T follicular helper cell (primary cell): ENCODE results near the gene SIRPG.
"Not testable (repeated sequence)": the region's sequence is repeated elsewhere in the genome, so short reads cannot be mapped to it uniquely, and the experiment has no call there.

Experiments used
- DNase-seq: peaks from one replicate; pipeline ENCODE4 v3.0.0-alpha.2; 2020; ENCODE audit warnings: low read depth
- total RNA-seq, 2 experiments: gene quantifications; one replicate each; lab custom pipeline; 2026; lab: John Stamatoyannopoulos, UW

The SIRPG gene
- 3.3 to 4.9 reads per million in 2 experiments for total RNA-seq

DNA sequence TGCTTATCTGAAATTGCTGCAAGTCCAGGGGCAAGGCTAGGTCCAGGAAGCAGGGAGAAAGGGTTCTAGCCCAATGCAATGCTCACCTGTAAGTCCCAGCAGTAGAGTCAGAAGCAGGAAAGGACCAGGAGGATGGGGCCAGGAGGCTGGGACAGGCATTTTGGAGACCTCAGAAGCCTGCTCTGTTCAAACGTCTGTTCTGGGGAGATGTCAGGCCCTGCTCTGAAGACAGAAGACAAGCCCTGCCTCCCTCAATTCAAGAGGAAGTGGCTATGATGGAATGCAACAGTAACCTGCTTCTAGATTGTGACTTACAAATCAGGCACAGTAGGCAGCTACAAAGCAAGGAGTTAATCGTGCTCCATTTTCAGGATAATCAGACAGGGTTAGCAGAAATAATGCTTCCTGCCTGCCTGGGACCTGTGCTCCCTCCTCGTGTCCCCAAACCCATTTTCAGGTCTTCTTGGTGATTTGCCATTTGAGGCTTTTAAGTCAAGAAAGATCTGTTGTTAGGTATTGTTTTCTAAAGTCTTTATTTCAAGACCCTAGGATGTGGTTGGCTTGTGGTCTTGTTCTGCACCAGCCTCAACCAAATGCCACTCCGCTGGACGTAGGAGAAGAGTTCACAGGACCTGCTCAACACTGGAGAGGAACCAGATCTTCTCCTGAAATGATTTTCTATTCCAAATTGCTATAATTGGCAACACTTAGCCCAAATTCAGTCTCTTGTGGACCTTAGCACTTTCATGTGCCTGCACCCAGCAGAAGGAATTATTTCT lies at the start of gene SIRPG:
TSS of gene SIRPG (minus strand) at position 224 of the 779 bp plus-strand sequence. CDS start at position 159, 65 bp downstream.
- no peak for DNase-seq

DNA sequence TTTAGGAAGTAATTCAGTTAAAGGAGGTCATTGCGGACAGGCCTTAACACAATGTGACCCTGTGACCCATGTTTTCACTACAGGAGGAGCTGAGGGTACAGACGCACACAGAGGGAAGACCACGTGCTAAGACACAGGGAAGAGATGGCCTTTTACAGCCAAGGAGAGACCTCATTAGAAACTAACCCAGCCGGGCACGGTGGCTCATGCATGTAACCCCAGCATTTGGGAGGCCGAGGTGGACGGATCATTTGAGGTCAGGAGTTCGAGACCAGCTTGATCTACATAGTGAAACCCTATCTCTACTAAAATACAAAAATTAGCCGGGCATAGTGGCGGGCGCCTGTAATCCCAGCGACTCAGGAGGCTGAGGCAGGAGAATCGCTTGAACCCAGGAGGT lies 49.3 kb upstream of the SIRPG start:
- not testable (repeated sequence) for DNase-seq

DNA sequence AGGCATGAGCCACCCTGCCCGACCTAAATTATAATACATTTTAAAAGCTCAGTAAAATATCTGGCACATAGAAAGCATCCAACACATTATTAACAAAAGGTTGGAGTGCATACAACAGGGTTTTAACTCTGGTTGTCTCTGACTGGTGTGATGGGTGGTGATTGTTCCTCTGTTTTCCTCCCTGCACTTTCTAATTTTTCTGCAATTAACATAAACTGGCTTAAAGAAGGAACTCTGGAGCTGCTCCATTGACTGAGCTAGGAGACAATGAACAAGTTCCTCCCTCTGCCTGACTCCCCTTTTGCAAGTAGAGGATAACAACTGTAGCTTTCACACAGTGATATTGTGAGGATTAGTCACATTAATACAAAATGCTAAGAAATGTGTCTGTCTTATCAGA lies 48.5 kb upstream of the SIRPG start:
- no peak for DNase-seq

DNA sequence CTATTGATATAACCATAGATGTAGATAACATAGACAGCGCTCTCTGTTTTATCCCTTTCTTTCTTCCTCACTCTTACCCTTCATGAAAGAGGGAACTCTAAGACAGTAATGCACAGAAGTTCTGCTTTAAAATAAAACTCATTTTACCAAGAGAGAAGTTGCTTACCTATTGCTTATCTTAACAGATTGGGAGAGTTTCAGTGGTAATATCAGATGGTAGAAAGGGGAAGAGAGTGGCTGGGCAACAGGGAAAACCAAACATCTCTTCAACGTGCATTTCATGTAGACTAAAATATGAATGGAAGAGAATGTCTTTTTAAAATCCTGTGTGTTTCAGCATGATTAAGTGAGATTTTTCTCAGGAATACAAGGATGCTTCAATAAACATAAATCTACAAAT lies 45.3 kb upstream of the SIRPG start:
- DNase-seq, result no peak

DNA sequence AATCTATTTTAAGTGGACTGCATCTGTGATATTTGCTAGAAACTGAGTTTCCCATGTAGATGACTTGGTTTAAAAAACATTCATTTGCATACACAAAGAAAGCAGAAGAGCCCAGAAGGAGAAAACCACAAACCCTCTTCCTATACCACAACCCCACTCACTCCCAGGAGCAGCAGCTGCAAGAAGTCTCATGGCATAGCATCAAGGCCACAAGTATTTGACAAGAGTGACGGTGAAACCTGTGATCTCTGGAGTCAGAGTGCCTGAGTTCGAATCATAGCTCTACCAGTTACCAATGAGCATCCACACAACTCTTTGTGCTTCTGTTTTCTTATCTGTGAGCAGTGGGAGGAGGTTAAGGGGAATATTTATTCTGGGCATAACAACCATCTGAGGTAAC lies 44.7 kb upstream of the SIRPG start:
- DNase-seq, result no peak

DNA sequence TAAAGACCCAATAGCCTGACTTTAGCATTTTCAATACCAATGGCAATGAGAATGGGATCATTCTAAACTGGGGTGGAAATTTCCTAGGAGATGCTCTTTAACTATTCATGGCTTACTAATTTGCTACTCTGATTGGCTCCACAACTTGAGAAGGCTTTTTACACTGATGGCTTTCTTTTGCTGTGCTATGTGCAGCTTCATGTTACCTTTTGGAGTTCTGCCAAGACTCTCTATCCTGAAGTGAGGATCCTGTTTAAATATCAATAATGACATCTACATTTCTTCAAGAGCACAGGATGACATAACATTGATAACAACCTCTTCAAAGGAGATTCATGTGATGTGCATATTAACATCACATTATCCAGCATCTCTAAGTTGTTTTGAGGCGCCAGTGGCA lies 43.4 kb upstream of the SIRPG start:
- DNase-seq, result no peak

DNA sequence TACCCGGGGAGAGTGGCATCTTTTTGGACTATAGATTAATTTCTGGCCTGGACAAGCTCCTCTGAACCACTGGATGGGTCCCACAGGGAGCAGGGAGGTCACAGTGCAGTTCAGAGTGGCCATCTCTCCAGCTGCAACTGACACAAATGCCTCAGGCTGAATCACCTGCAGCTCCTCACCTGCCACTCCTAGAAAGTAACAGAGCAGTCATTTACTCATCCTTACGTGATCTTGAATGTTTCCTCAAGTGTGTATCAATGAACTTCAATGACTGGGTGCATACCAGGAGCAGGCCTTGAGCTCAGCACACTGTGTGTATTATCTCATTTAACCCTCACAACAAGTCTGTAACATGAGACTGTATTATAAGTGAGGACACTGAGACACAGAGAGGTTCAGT lies 40.0 kb upstream of the SIRPG start:
- no peak for DNase-seq

DNA sequence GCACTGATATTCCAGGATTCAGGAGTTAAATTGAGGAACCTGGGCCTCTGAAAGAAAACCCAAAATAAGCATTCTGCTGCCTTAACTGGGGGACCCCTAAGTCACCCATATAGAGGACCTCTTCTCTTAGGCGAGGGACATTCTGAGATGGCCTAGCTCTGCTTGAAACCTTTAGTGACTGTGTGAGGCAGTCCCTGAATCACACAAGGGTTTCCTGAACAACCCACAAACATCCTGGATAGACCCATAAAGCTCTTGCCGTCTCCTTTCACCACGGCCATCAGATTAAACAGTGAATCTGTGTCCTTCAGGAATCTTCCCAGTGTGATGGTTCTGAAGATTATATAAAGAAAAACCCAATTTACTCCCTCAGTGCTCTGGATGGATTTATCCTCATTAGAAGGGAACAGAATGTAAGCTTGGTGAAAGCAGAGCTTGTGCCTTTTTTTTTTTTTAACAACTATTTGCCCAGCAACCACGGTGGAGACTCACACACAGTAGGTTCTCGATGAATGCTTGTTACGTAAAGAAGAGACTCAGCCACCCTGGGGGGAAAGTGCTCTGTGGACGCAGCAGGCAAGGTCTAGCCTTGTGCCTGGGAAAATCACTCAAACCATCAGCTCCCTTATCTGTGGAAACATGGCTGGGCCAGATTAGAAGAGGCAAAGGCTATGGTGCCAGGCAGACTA lies 39.1 kb upstream of the SIRPG start:
- no peak for DNase-seq

DNA sequence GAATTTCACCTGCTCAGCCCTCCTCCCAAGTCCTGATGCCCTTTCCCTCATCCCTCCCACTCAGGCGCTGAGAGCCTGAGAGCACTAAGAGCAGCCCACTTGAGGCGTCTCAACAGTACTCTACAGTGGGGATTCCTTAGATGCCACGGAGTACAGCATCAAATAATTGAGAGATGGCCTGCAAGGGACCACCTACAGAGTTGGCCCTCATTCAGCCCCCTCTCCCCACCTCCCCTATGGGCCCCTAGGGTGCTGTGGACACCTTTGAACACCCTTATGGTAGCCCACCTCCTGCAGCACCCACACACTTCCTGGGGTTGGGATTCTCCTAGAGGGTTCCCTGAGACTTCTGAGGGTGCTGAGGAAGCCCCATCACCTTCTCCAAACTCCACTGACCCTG lies 37.1 kb upstream of the SIRPG start:
- no peak for DNase-seq

DNA sequence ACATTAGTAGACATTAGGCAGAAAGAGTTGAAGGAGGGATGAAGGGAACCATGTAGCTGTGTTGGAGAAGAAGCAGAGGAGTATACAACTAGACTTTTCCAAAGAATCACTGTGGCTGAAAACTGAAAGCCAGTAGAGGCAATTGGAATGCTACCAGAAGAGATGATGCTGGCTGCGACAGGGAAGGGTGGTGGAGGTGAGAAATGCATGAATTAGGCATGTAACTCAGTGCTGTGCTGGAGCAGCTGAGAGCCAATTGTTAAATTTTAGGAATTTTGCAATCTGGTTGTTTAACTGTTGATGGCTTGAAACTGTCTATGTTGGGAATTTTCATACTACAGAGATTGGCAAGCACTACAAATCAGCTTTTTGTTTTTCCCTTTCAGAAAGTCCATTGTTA lies 35.8 kb upstream of the SIRPG start:
- no peak for DNase-seq

DNA sequence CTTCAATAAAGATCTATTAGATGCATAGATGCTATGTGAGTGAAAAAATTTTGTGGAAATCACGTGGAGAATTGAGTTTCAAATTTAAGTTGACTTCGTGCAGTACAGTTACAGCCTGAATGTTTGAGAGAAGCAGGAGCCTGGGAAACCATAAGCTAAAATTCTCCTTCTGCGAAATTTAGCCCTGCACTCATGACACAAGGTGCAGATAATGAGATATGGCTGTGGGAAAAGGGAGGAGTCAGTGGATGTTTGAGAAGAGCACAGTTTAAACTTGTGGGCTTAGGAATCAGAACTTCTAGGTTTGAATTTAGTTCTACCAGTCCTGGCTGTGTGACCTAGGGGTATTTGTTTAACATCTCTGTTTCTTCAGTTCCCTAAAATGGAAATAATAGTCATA lies 32.1 kb upstream of the SIRPG start:
- DNase-seq, result no peak

DNA sequence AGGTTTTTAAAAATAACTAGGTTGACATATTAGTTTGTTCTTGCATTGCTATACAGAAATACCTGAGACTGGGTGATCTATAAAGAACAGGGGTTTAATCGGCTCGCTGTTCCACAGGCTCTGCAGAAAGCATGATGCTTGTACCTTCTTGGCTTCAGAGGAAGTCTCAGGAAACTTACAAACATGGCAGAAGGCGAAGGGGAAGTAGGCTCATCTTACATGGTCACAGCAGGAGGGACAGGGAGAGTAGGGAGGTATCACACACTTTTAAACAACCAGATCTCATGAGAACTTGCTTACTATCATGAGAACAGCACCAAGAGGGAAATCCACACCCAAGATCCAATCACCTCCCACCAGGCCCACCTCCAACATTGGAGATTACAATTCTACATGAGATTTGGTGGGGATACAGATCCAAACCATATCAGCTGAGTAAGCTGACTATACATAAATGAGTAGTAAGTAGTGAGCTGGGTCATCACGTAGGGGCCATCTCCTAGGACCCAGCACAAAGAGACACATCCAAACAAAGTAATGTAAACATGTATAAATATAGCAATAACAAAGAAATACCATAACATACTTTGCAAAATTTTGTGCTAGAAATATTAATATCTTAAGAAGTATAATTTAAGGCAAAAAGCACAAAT lies 31.4 kb upstream of the SIRPG start:
- no peak for DNase-seq

DNA sequence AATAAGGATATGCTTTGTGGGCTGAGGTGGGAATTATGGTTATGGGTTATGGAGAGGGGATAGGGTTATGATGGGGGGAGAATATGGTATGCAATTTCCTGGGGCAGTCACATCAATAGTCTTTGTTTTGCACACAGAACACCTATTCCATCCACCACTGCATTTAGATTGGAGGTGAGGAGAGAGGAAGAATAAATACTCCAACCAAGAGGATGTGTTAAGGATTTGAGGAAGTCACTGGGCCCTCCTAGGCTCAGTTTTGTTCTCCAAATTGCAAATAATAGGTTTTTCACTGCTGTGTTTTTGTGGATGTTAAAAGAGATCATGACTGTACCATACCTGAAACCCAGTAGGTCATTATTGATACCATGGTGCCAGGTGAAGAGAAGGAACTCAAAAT lies 29.5 kb upstream of the SIRPG start:
- no peak for DNase-seq

DNA sequence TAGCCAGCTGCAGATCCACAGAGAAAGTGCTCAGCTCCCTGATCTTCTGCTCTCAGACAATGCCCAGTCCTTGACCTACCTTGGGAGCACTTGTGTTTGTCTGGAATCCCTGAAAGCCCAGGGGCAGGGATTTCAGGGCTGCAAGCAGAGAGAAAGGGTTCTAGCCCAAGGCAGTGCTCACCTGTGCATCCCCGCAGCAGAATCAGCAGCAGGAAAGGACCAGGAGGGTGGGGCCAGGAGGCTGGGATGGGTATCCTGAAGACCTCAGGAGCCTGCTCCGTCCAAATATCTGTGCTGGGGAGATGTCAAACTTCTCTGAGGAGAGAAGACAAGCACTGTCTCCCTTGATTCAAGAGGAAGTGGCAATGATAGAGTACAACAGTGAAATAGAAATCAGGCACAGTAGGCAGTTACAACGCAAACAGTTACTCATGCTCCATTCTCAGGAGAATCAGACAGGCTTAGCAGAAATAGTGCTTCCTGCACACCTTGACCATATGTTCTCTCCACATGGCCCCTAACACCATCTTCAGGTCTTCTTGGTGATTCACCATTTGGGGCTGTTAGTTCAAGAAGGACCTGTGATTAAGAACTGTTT lies 28.7 kb upstream of the SIRPG start:
- no peak for DNase-seq

DNA sequence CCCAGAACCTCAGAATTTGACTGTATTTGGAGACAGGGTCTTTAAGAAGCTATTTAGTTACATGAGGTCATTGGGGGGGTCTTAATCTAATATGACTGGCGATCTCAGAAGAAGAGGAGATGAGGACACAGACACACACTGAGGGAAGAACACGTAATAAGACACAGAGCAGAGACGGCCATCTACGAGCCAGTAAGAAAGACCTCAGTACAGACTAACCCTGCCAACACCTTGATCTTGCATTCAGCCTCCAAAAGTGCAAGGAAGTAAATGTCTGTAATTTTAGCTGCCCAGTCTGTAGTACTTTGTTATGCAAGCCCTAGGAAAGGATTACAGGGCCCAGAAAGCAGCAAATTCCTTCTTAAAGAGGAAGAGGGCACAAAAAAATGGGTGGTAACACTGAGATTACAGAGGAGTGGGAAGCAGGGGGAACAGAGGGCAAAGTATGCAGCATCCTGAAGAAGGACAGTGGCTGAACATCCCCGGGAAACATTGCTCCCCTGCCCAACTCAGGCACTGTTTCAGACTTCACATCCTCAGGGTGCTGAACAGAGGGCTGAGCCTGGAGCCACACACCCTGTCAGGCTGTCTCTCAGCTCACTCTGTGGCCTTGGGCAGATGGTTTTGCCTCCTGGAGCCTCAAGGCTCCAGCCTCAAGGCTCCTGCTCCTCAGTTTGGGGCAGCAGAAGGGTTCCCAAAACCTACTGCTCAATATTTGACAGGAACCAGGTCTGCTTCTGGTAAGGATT lies 27.9 kb upstream of the SIRPG start:
- no peak for DNase-seq

DNA sequence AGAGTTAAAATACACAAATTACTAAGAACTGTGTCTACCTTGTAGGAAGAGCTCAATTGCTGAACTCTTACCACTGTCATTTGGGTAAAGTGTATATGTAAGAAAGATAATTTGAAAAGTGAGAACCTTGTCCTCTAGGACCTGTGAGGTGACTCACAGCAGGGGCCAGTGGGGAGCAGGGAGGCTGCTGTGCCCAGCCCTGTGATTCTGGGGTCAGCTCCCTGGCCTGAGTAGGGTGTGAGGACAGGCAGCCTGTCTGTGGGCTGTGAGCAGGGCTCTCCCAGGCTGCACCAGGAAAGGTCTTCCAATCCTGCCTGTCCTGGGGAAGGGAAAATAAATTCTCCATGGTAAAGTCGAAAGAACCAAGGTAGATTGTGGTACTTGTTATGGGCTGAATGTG lies 27.3 kb upstream of the SIRPG start:
- no peak for DNase-seq

DNA sequence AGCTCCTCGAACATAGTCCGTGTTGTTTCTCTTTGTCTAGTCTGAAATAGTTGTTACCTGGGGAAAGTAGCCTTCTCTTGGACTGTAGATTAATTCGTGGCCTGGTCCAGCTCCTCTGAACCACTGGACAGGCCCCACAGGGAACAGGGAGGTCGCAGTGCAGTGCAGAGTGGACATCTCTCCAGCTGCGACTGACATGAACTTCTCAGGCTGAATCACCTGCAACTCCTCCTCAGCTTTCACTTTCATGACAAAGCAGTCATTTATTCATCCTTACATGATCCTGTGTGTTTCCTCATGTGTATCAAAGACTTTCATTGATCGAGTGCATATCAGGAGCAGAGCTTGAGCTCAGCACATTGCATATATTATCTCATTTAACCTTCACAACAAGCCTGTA lies 19.1 kb upstream of the SIRPG start:
- no peak for DNase-seq

DNA sequence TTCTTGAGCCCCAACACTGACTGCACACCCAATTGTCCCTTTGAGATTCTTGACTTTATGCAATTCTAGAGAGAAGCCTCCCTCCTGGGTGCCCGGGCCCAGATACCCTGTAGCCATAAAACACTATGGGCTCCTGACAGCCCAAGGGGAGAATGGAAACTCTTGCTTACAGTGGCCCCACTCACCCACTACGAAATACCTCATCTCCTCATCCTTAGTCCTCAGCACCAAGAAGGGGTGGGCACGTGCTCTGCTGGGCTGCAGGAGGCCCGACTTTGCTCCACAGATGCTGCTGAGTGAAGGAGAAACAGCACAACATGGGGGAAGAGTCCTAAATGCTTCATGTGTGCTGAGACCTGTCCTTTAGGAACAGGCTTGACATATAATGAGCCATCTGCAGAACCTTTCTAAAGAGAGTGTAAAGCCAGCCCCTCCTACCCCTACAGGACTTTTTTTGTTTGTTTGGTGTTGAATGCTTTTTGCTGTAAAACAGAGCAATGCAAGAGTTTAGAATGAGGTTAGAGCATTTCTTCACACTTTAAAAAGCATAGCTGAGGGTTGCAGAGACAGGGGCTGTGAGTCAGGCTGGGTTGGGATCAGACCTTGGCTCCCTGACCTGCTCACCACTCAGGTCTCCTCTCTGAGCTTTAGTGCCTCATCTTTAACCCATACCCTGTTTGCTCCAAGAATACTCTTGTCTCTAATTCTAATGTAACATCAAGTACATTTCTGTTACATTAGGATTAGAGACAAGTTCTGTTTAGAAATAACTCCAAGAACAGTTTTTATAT lies 17.6 kb upstream of the SIRPG start:
- DNase-seq, result no peak

DNA sequence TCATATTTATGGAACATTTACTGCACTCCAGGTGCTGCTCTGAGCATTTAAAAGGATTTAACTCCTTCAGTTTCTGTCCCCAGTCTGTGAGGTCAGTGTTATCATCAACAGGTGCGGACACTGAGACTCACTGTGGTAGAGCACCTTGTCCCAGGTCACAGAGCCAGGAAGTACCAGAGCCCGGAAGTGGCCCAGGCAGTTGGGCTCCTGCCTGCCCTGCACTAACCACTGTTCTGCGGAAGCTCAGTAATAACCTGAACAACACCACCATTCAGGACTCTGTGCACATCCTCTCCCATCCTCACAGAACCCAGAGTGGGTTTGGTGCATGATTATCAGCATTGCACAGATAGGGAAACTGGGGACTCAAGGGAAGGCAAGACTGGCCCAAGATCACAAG lies 16.8 kb upstream of the SIRPG start:
- no peak for DNase-seq

DNA sequence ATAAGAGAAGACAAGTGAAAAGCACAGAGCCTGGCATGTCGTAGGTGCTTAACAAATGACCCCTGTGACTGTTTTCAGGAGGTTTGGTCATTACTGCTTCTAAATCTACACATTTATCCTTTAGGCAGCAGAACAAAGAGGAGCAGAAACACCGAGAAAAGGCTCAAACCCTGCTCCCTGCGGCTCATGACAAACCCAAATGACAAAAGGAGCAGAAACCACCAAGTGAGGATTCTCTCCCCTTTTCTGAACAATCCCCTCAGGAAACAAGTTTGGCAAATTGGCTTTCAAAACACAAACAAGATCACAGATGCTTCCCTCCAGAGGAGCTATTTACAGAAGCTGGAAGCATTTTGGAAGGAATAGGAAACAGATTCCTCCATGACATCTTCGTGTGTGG lies 15.8 kb upstream of the SIRPG start:
- no peak for DNase-seq

DNA sequence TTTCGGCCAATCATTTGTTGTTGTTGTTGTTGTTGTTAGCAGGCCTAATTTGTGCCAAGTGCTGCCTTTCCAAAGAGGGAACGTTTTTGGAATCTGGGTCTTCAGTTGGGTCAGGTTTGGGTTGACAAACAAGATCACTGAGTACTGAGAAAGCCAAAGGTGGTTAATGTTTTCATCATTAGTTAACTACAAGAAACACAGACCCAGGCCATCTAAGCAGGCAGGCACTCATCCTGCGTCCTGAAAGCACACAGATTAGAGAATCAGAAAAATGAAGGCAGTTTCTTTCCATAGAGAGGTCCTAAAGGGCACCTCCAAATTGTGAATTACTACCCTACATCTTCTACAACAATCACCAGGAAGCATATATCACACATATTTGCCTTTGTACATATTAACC lies 15.1 kb upstream of the SIRPG start:
- DNase-seq, result no peak
